Measurements from ENCODE around the gene CLEC4A.
"Not testable (repeated sequence)": the region's sequence is repeated elsewhere in the genome, so short reads cannot be mapped to it uniquely, and the experiment has no call there.

CLEC4A gene

GRCh38 chr12:8156845-8157244 is 33.4 kb downstream of the CLEC4A start, which contains the start of gene ZNF705A:
Gene ZNF705A (plus strand): TSS chr12:8157015. CDS start chr12:8172626, 15,611 bp downstream.
- no peaks in the 10 kb centered on the region for H3K36me3 Mint-ChIP-seq (ENCODE audit: low read depth)
- H3K9me3 Mint-ChIP-seq, result no peaks in the 10 kb centered on the region
- H3K4me1 Mint-ChIP-seq, result peaks cover 32% of the 10 kb centered on the region
- no peak within 1 kb of the TSS for H3K27ac Mint-ChIP-seq
- H3K27me3 Mint-ChIP-seq, result peaks cover 2% of the 10 kb centered on the region
- H3K4me3 Mint-ChIP-seq, result no peak within 1 kb of the TSS
- no peak for ATAC-seq
- no peak for DNase-seq

- H3K36me3 Mint-ChIP-seq (ENCODE audit: low read depth), result no peaks in the 10 kb centered on the region
- DNase-seq (no peak), ATAC-seq (no peak)
- no peaks in the 10 kb centered on the region for H3K9me3 Mint-ChIP-seq
- H3K4me3 Mint-ChIP-seq, result no peak overlapping the region
- no peak overlapping the region for H3K27ac Mint-ChIP-seq
- no peaks in the 10 kb centered on the region for H3K27me3 Mint-ChIP-seq
- H3K4me1 Mint-ChIP-seq, result peaks cover 40% of the 10 kb centered on the region
Measured at GRCh38 chr12:8157484-8158198, 34.2 kb downstream of the CLEC4A start.

GRCh38 chr12:8172911-8173310 is 49.5 kb downstream of the CLEC4A start:
- H3K4me3 Mint-ChIP-seq; DNase-seq; H3K36me3 Mint-ChIP-seq (ENCODE audit: low read depth); H3K27me3 Mint-ChIP-seq; H3K27ac Mint-ChIP-seq; ATAC-seq; H3K4me1 Mint-ChIP-seq; H3K9me3 Mint-ChIP-seq: not testable (repeated sequence)

GRCh38 chr12:8179989-8180585 is 56.7 kb downstream of the CLEC4A start:
- not testable (repeated sequence) for H3K27me3 Mint-ChIP-seq; H3K9me3 Mint-ChIP-seq; H3K36me3 Mint-ChIP-seq (ENCODE audit: low read depth)
- Mint-ChIP-seq H3K4me3 (peak overlapping the region; percentile 79), H3K4me1 (peaks cover 13% of the 10 kb centered on the region), H3K27ac (peak overlapping the region; percentile 6)
- peak; percentile 59 for DNase-seq
- peak; percentile 79 for ATAC-seq

- not testable (repeated sequence) for H3K27ac Mint-ChIP-seq, DNase-seq
Measured at GRCh38 chr12:8181271-8181670, 57.9 kb downstream of the CLEC4A start.

GRCh38 chr12:8182923-8183322 is 59.5 kb downstream of the CLEC4A start:
- not testable (repeated sequence) for H3K36me3 Mint-ChIP-seq (ENCODE audit: low read depth); DNase-seq; ATAC-seq; H3K9me3 Mint-ChIP-seq; H3K27me3 Mint-ChIP-seq; H3K4me3 Mint-ChIP-seq; H3K27ac Mint-ChIP-seq
- peaks cover 13% of the 10 kb centered on the region for H3K4me1 Mint-ChIP-seq

More at GRCh38 chr12:8181271-8181670, 57.9 kb downstream of the CLEC4A start:
- H3K27me3 Mint-ChIP-seq; H3K36me3 Mint-ChIP-seq (ENCODE audit: low read depth); H3K9me3 Mint-ChIP-seq; ATAC-seq: not testable (repeated sequence)
- Mint-ChIP-seq H3K4me1 (peaks cover 13% of the 10 kb centered on the region), H3K4me3 (peak overlapping the region; percentile 73)

GRCh38 chr12:8183346-8183745 is 59.9 kb downstream of the CLEC4A start:
- not testable (repeated sequence) for ATAC-seq; H3K27ac Mint-ChIP-seq; H3K9me3 Mint-ChIP-seq; H3K36me3 Mint-ChIP-seq (ENCODE audit: low read depth); DNase-seq; H3K4me3 Mint-ChIP-seq; H3K27me3 Mint-ChIP-seq
- peaks cover 13% of the 10 kb centered on the region for H3K4me1 Mint-ChIP-seq

- not testable (repeated sequence) for H3K27ac Mint-ChIP-seq; H3K4me3 Mint-ChIP-seq; DNase-seq; H3K9me3 Mint-ChIP-seq; H3K36me3 Mint-ChIP-seq (ENCODE audit: low read depth); H3K27me3 Mint-ChIP-seq; ATAC-seq
- peaks cover 13% of the 10 kb centered on the region for H3K4me1 Mint-ChIP-seq
Measured at GRCh38 chr12:8184206-8184605, 60.8 kb downstream of the CLEC4A start.

- H3K4me3 Mint-ChIP-seq; ATAC-seq; H3K9me3 Mint-ChIP-seq; H3K4me1 Mint-ChIP-seq; H3K36me3 Mint-ChIP-seq (ENCODE audit: low read depth); H3K27ac Mint-ChIP-seq; H3K27me3 Mint-ChIP-seq; DNase-seq: not testable (repeated sequence)
Measured at GRCh38 chr12:8188088-8188487, 64.7 kb downstream of the CLEC4A start.

All from activated naive CD8-positive, alpha-beta T cell treated with anti-CD3 and anti-CD28 coated beads, Interleukin-2, amount 50 U/mL, for 24 hours (primary cell).